ENCODE results near the gene GLT1D1.

GLT1D1 gene

DNA sequence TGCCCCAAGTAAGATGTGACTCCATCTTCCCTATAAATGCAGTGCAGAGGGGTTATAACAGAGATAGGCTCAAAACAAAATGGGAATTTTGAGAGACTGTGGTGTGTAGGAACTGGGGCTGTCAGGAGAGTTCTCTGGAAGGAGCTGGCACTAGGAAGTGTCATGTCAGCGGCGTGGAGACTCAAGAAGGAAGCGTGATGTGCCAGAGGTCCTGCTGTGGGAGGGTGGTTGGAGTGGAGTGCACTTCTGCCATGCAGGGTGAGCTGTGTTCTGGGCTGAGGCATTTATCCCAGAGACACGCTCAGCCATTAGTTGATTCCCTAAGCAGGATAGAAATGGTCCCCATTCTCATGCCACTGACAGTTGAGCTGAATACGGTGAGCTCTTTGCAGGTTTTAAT is 19.0 kb downstream of the GLT1D1 start:
- Histone ChIP-seq H3K9me3 (ENCODE audit: control insufficient read depth, insufficient read depth, low read length) (peaks cover 9% of the 10 kb centered on the region), H3K36me3 (ENCODE audit: control insufficient read depth, insufficient read depth, low read length) (no peaks in the 10 kb centered on the region), H3K4me3 (ENCODE audit: low read length) (no peak overlapping the region), H3K27ac (ENCODE audit: low read length) (no peak overlapping the region), H3K4me1 (ENCODE audit: control insufficient read depth, insufficient read depth, low read length) (no peaks in the 10 kb centered on the region), H3K27me3 (ENCODE audit: control insufficient read depth, insufficient read depth, low read length) (no peaks in the 10 kb centered on the region)
- DNase-seq (ENCODE audit: low read depth, low spot score) = no peak
- no CpG with 5 or more reads among the region's 5 CpGs for WGBS (ENCODE audit: insufficient coverage, insufficient read length)

DNA sequence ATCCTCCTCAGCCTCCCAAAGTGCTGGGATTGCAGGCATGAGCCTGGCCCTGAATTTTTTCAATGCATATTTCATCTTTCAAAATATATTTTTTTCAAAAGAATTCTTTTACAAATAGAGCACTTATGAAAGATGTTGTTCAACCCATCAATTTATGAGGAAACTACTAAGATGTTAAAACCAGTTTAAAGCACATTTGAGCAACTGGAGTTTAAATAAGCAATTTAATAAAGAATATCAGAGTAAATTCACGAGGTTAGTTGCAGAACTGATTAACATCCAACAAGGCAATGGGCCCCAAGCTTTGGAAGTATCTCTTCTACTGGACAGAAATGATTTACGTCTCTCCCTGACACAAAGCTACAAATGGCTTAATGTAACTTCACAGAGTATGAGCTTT is 23.3 kb downstream of the GLT1D1 start:
- WGBS (ENCODE audit: insufficient coverage, insufficient read length) = no CpG with 5 or more reads among the region's 2 CpGs
- no peak overlapping the region for H3K4me3 ChIP-seq (ENCODE audit: low read length)
- no peak for DNase-seq (ENCODE audit: low read depth, low spot score)
- no peaks in the 10 kb centered on the region for H3K36me3 ChIP-seq (ENCODE audit: control insufficient read depth, insufficient read depth, low read length)
- no peak overlapping the region for H3K27ac ChIP-seq (ENCODE audit: low read length)
- no peaks in the 10 kb centered on the region for H3K4me1 ChIP-seq (ENCODE audit: control insufficient read depth, insufficient read depth, low read length)
- peaks cover 12% of the 10 kb centered on the region for H3K9me3 ChIP-seq (ENCODE audit: control insufficient read depth, insufficient read depth, low read length)
- H3K27me3 ChIP-seq (ENCODE audit: control insufficient read depth, insufficient read depth, low read length) = no peaks in the 10 kb centered on the region

DNA sequence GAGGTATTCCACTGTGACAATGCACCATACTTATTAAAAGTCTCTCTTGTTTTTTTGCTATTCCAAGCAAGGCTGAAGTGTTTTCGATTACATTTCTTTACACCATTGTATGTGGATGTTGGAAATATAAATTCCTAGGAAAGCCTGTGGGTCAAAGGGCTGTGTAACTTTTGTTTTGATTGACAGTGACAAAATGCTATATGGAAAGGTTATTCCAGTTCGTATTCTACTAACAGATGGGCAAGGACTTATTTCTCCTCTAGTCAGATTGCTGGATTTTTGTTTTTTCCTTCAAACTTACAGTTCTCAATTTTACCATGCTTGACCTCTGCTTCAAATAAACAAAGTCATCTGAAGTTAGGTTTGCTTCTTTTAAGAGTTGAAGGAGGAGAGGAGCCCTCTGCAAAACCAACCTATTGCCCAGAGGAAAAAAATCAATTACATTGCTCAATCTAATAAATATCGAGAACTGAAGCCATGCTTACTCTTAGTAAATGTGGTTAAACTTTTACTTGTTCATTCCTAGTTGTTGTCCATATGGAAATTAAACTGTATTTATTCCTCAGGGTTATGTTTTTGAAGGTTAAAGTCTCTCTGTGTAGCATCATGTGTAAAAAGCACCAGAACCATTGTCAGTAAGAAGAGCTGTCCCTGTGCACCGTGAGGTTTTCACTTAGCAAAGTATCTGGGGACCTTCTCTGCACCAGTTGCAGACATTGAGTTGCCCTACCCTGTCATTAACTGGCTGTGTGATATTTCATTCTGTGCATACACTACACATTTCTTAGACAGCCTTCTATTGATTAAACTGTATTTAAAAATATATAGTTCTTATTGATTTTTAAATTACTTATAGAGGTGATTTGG is 26.9 kb downstream of the GLT1D1 start:
- Histone ChIP-seq H3K4me1 (ENCODE audit: control insufficient read depth, insufficient read depth, low read length) (no peaks in the 10 kb centered on the region), H3K4me3 (ENCODE audit: low read length) (no peak overlapping the region), H3K9me3 (ENCODE audit: control insufficient read depth, insufficient read depth, low read length) (peaks cover 9% of the 10 kb centered on the region), H3K36me3 (ENCODE audit: control insufficient read depth, insufficient read depth, low read length) (no peaks in the 10 kb centered on the region), H3K27me3 (ENCODE audit: control insufficient read depth, insufficient read depth, low read length) (no peaks in the 10 kb centered on the region), H3K27ac (ENCODE audit: low read length) (no peak overlapping the region)
- DNase-seq (ENCODE audit: low read depth, low spot score) = no peak
- no CpG with 5 or more reads among the region's 4 CpGs for WGBS (ENCODE audit: insufficient coverage, insufficient read length)

DNA sequence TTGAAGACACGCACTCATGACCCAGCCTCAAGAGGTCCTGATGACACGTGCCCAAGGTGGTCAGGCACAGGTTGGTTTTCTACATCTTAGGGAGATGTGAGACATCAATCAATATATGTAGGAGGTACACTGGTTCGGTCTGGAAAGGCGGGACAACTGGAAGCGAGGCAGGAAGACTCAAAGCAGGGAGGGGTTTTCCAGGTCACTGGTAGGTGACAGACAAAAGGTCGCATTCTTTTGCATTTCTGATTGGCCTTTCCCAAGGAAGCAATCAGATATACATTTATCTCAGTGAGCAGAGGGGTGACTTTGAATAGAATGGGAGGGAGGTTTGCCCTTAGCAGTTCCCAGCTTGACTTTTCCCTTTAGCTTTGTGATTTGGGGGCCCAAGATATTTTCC is 38.6 kb downstream of the GLT1D1 start:
- Histone ChIP-seq H3K36me3 (ENCODE audit: control insufficient read depth, insufficient read depth, low read length) (no peaks in the 10 kb centered on the region), H3K27me3 (ENCODE audit: control insufficient read depth, insufficient read depth, low read length) (no peaks in the 10 kb centered on the region), H3K9me3 (ENCODE audit: control insufficient read depth, insufficient read depth, low read length) (peaks cover 13% of the 10 kb centered on the region), H3K4me3 (ENCODE audit: low read length) (no peak overlapping the region), H3K27ac (ENCODE audit: low read length) (no peak overlapping the region), H3K4me1 (ENCODE audit: control insufficient read depth, insufficient read depth, low read length) (no peaks in the 10 kb centered on the region)
- WGBS (ENCODE audit: insufficient coverage, insufficient read length) = no CpG with 5 or more reads among the region's 6 CpGs
- no peak for DNase-seq (ENCODE audit: low read depth, low spot score)

DNA sequence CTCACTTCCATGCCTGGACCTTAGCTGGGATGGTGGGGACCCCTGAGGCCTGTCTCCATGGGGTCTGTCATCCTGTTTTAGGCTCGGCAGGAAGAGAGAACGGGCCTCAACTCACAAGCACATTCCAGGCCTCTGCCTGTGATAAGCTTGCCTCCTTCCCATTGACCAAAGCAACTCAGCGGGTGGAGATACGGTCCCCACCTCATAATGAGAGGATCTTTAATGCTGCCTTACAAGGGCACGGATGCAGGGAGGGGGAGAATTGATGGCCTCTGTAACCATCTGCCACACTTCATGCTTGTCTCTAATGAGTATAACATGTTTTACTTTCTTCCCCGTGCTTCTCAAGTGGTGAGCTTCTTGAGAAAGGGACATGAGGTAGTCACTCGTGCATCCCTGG is 50.0 kb downstream of the GLT1D1 start:
- Histone ChIP-seq H3K27ac (ENCODE audit: low read length) (no peak overlapping the region), H3K4me3 (ENCODE audit: low read length) (no peak overlapping the region), H3K9me3 (ENCODE audit: control insufficient read depth, insufficient read depth, low read length) (peaks cover 7% of the 10 kb centered on the region), H3K27me3 (ENCODE audit: control insufficient read depth, insufficient read depth, low read length) (no peaks in the 10 kb centered on the region), H3K4me1 (ENCODE audit: control insufficient read depth, insufficient read depth, low read length) (no peaks in the 10 kb centered on the region), H3K36me3 (ENCODE audit: control insufficient read depth, insufficient read depth, low read length) (no peaks in the 10 kb centered on the region)
- no peak for DNase-seq (ENCODE audit: low read depth, low spot score)
- no CpG with 5 or more reads among the region's 7 CpGs for WGBS (ENCODE audit: insufficient coverage, insufficient read length)

DNA sequence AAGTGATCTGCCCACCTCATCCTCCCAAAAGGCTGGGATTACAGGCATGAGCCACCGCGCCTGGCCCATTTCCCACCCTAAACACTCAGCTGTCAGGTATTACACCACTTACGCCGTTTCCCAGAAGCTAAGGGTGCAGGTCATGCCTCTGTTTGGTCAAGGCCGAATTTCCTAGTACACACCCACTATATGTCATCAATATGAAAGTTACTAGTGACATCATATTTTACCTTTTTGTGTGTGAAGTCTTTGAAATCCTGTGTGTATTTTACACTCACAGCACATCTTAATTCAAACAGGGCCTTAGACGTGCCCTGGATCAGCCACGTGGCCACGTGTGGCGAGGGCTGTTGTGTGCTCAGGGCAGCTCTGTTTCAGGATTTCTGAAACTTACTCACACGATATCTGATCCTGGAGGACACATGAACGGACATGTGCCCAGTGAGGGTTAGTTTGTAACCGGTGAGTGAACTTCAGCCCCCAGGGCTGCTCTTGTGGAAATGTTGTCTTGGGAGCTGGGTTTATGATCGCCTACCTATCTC is 51.8 kb downstream of the GLT1D1 start:
- H3K27me3 ChIP-seq (ENCODE audit: control insufficient read depth, insufficient read depth, low read length) = no peaks in the 10 kb centered on the region
- H3K4me3 ChIP-seq (ENCODE audit: low read length) = no peak overlapping the region
- no peaks in the 10 kb centered on the region for H3K4me1 ChIP-seq (ENCODE audit: control insufficient read depth, insufficient read depth, low read length)
- no CpG with 5 or more reads among the region's 13 CpGs for WGBS (ENCODE audit: insufficient coverage, insufficient read length)
- peaks cover 5% of the 10 kb centered on the region for H3K9me3 ChIP-seq (ENCODE audit: control insufficient read depth, insufficient read depth, low read length)
- no peak overlapping the region for H3K27ac ChIP-seq (ENCODE audit: low read length)
- H3K36me3 ChIP-seq (ENCODE audit: control insufficient read depth, insufficient read depth, low read length) = no peaks in the 10 kb centered on the region
- no peak for DNase-seq (ENCODE audit: low read depth, low spot score)

DNA sequence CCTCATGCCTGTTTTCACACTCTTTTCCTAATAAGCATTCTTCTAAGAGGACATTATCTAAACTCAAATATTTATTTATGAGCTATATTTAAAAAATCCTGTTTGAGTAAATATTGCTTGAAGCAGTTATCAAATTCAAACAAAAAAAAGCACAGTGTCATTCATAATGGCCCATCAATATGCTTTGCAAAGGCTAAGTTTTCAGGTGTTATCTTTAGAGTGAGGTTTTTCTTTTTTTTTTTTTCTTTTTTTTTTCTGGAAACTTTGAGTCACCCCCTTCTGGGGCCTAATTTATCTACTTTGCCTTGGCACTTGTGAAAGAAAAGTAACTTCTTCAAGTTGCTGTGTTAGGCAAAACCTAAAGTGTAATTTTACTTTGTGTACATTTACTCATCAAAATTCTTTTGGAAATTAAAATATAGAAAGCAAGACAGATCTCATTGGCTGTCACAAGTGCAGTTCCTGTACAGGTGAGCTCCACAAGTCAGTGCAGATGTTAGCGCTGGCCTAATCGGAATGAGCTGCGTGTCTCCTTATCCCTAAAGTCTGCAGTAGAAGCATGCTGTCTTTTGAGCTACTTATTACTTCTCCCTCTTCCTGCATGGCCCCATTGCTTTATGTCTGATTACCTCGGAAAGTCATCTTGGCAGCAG is 53.3 kb downstream of the GLT1D1 start:
- Histone ChIP-seq H3K27ac (ENCODE audit: low read length) (no peak overlapping the region), H3K27me3 (ENCODE audit: control insufficient read depth, insufficient read depth, low read length) (no peaks in the 10 kb centered on the region), H3K9me3 (ENCODE audit: control insufficient read depth, insufficient read depth, low read length) (peaks cover 4% of the 10 kb centered on the region), H3K4me1 (ENCODE audit: control insufficient read depth, insufficient read depth, low read length) (no peaks in the 10 kb centered on the region), H3K36me3 (ENCODE audit: control insufficient read depth, insufficient read depth, low read length) (no peaks in the 10 kb centered on the region), H3K4me3 (ENCODE audit: low read length) (no peak overlapping the region)
- no peak for DNase-seq (ENCODE audit: low read depth, low spot score)
- no CpG with 5 or more reads among the region's 4 CpGs for WGBS (ENCODE audit: insufficient coverage, insufficient read length)

DNA sequence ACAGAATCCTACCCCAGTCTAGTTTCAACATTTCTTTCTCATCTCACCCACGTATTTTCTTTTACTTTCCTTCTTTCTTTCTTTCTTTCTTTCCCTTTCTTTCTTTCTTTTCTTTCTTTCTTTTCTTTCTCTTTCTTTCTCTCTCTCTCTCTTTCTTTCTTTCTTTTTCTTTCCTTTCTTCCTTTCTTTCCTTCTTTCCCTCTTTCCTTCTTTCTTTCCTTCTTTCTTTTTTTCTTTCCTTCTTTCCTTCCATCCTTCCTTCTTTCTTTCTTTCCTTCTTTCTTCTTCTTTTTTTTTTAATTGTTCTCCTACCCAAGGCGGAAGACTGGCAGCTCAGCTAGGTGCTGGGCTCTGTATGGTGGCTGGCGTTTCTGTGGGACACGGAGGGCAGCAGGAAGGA is 55.0 kb downstream of the GLT1D1 start:
- Histone ChIP-seq H3K9me3 (ENCODE audit: control insufficient read depth, insufficient read depth, low read length) (peaks cover 3% of the 10 kb centered on the region), H3K36me3 (ENCODE audit: control insufficient read depth, insufficient read depth, low read length) (no peaks in the 10 kb centered on the region), H3K4me3 (ENCODE audit: low read length) (no peak overlapping the region), H3K27me3 (ENCODE audit: control insufficient read depth, insufficient read depth, low read length) (no peaks in the 10 kb centered on the region), H3K27ac (ENCODE audit: low read length) (no peak overlapping the region), H3K4me1 (ENCODE audit: control insufficient read depth, insufficient read depth, low read length) (no peaks in the 10 kb centered on the region)
- WGBS (ENCODE audit: insufficient coverage, insufficient read length) = 100% methylated on average over 1 of the region's 4 CpGs
- no peak for DNase-seq (ENCODE audit: low read depth, low spot score)

DNA sequence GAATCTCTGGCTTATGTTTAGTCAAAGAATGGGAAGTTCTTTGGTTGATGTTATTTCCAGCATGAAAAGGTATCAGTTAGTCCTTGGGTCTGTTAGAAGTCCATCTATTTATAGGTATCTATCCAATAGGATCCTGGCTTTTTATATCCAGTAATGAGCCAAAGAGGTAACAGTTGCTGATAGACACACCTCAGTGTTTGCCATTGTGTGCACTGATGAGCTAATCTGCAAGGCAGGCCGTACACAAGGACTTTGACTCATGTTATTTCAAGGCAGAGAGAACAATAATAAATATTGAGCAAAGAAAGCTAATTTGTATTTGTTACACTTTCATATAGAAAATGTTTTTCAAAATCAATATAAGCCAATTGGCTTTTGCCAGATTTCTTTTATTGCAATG is 56.4 kb downstream of the GLT1D1 start:
- WGBS (ENCODE audit: insufficient coverage, insufficient read length) = no CpG with 5 or more reads among the region's 1 CpG
- Histone ChIP-seq H3K27me3 (ENCODE audit: control insufficient read depth, insufficient read depth, low read length) (no peaks in the 10 kb centered on the region), H3K9me3 (ENCODE audit: control insufficient read depth, insufficient read depth, low read length) (peaks cover 5% of the 10 kb centered on the region), H3K27ac (ENCODE audit: low read length) (no peak overlapping the region), H3K4me3 (ENCODE audit: low read length) (no peak overlapping the region), H3K36me3 (ENCODE audit: control insufficient read depth, insufficient read depth, low read length) (no peaks in the 10 kb centered on the region), H3K4me1 (ENCODE audit: control insufficient read depth, insufficient read depth, low read length) (no peaks in the 10 kb centered on the region)
- no peak for DNase-seq (ENCODE audit: low read depth, low spot score)

DNA sequence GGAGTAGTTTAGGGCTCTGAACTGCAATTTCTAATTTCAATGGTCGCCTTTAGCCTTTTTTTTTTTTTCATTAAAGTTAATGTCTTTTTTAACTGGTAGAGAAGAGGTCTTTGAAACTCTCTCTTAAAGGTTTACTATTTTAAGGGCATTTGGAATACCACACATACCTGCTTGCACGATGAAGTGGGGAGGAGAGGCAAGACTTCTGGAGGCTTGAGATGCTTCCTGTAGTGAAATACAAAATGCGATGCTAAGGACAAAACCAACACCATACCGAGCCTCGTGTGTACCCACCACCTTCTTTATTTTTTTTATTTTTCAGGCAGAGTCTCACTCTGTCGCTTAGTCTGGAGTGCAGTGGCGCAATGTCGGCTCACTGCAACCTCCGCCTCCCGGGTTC is 57.4 kb downstream of the GLT1D1 start:
- no CpG with 5 or more reads among the region's 10 CpGs for WGBS (ENCODE audit: insufficient coverage, insufficient read length)
- Histone ChIP-seq H3K27me3 (ENCODE audit: control insufficient read depth, insufficient read depth, low read length) (no peaks in the 10 kb centered on the region), H3K27ac (ENCODE audit: low read length) (no peak overlapping the region), H3K36me3 (ENCODE audit: control insufficient read depth, insufficient read depth, low read length) (no peaks in the 10 kb centered on the region), H3K9me3 (ENCODE audit: control insufficient read depth, insufficient read depth, low read length) (peaks cover 5% of the 10 kb centered on the region), H3K4me1 (ENCODE audit: control insufficient read depth, insufficient read depth, low read length) (no peaks in the 10 kb centered on the region), H3K4me3 (ENCODE audit: low read length) (no peak overlapping the region)
- no peak for DNase-seq (ENCODE audit: low read depth, low spot score)

All from iPS DF 6.9 (cell line).